ENCODE measurements around the gene STT3B.

Gene STT3B

DNA sequence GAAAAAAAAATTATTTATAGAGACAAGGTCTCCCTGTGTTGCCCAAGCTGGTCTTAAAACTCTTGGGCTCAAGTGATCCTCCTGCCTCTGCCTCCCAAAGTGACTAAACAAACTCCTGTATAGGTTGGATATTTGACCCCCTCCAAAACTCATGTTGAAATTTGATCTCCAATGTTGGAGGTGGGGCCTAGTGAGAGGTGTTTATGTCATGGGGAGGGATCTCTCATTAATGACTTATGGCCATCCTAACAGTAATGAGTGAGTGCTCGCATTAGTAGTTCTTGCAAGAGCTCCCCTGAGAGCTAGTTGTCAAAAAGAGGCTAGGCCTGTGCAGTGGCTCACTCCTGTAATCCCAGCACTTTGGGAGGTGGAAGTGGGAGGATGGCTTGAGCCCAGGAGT is 141.2 kb downstream of the STT3B start:
- TF ChIP-seq, protein P1, sequence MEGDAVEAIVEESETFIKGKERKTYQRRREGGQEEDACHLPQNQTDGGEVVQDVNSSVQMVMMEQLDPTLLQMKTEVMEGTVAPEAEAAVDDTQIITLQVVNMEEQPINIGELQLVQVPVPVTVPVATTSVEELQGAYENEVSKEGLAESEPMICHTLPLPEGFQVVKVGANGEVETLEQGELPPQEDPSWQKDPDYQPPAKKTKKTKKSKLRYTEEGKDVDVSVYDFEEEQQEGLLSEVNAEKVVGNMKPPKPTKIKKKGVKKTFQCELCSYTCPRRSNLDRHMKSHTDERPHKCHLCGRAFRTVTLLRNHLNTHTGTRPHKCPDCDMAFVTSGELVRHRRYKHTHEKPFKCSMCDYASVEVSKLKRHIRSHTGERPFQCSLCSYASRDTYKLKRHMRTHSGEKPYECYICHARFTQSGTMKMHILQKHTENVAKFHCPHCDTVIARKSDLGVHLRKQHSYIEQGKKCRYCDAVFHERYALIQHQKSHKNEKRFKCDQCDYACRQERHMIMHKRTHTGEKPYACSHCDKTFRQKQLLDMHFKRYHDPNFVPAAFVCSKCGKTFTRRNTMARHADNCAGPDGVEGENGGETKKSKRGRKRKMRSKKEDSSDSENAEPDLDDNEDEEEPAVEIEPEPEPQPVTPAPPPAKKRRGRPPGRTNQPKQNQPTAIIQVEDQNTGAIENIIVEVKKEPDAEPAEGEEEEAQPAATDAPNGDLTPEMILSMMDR (IDR thresholded peaks at IDR 0.05; ENCODE audit: low read depth, low read length, missing control alignments): no peak
- no peak overlapping the region for H3K4me3 ChIP-seq (ENCODE audit: low read depth, low read length)
- no peak for DNase-seq (ENCODE audit: low read depth)

DNA sequence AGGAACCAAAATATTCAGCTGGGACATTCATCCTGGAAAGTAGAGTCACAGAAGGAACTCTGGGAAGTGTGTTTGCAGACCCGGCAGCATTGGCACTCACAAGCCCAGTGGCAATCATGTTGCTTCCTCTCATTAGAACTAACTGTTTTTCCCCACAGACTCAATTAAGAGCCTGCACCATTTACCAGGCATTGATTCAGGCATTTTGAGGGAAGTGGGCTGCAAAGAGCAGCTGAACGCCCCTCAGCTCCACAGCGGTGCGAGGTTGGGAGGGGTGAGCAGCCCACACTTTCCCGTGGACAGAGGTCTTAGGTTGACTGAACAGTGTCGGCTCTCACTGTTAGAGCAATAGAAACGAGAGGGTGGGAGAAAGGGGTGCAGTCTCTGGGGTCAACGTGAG is 143.8 kb downstream of the STT3B start:
- no peak for DNase-seq (ENCODE audit: low read depth)
- no peak overlapping the region for H3K4me3 ChIP-seq (ENCODE audit: low read depth, low read length)
- TF ChIP-seq, protein P1 (IDR thresholded peaks at IDR 0.05; ENCODE audit: low read depth, low read length, missing control alignments): no peak

GRCh38 chr3:31680072-31680870 is 147.5 kb downstream of the STT3B start:
- TF ChIP-seq, protein P1 (IDR thresholded peaks at IDR 0.05; ENCODE audit: low read depth, low read length, missing control alignments): no peak
- no peak for DNase-seq (ENCODE audit: low read depth)
- no peak overlapping the region for H3K4me3 ChIP-seq (ENCODE audit: low read depth, low read length)

All from GM12864 (cell line).